Measurements from ENCODE around the gene FSIP1.

Gene FSIP1

GRCh38 chr15:39684233-39684632, 98.4 kb downstream of the FSIP1 start:
- no peak for DNase-seq (ENCODE audit: low read depth in 3 of 3)

- no peak for DNase-seq (ENCODE audit: low read depth in 3 of 3)
Observed at GRCh38 chr15:39682366-39682765, 100.3 kb downstream of the FSIP1 start.

- no peak for DNase-seq (ENCODE audit: low read depth in 3 of 3)
Observed at GRCh38 chr15:39680868-39681267, 101.8 kb downstream of the FSIP1 start.

- no peak for DNase-seq (ENCODE audit: low read depth in 3 of 3)
Observed at GRCh38 chr15:39672666-39673065, 110.0 kb downstream of the FSIP1 start.

- DNase-seq (ENCODE audit: low read depth in 3 of 3): no peak
Observed at GRCh38 chr15:39672184-39672583, 110.5 kb downstream of the FSIP1 start.

- no peak for DNase-seq (ENCODE audit: low read depth in 3 of 3)
Observed at GRCh38 chr15:39670687-39671086, 112.0 kb downstream of the FSIP1 start.

GRCh38 chr15:39669661-39670060, 113.0 kb downstream of the FSIP1 start:
- no peak for DNase-seq (ENCODE audit: low read depth in 3 of 3)

- no peak for DNase-seq (ENCODE audit: low read depth in 3 of 3)
Observed at GRCh38 chr15:39669241-39669640, 113.4 kb downstream of the FSIP1 start.

- no peak for DNase-seq (ENCODE audit: low read depth in 3 of 3)
Observed at GRCh38 chr15:39668457-39668856, 114.2 kb downstream of the FSIP1 start.

- DNase-seq (ENCODE audit: low read depth in 3 of 3): no peak
Observed at GRCh38 chr15:39667382-39668127, 115.1 kb downstream of the FSIP1 start.

GRCh38 chr15:39666677-39667076, 116.0 kb downstream of the FSIP1 start:
- DNase-seq (ENCODE audit: low read depth in 3 of 3): no peak

GRCh38 chr15:39665629-39666250, 116.9 kb downstream of the FSIP1 start:
- DNase-seq (ENCODE audit: low read depth in 3 of 3): no peak

- DNase-seq (ENCODE audit: low read depth in 3 of 3): no peak
Observed at GRCh38 chr15:39663704-39664250, 118.9 kb downstream of the FSIP1 start.

GRCh38 chr15:39661776-39662175, 120.9 kb downstream of the FSIP1 start:
- no peak for DNase-seq (ENCODE audit: low read depth in 3 of 3)

GRCh38 chr15:39658740-39659139, 123.9 kb downstream of the FSIP1 start:
- no peak for DNase-seq (ENCODE audit: low read depth in 3 of 3)

GRCh38 chr15:39657668-39658067, 125.0 kb downstream of the FSIP1 start:
- no peak for DNase-seq (ENCODE audit: low read depth in 3 of 3)

- no peak for DNase-seq (ENCODE audit: low read depth in 3 of 3)
Observed at GRCh38 chr15:39657181-39657580, 125.5 kb downstream of the FSIP1 start.

- DNase-seq (ENCODE audit: low read depth in 3 of 3): no peak
Observed at GRCh38 chr15:39654304-39654703, 128.3 kb downstream of the FSIP1 start.

GRCh38 chr15:39651881-39652280, 130.8 kb downstream of the FSIP1 start:
- DNase-seq (ENCODE audit: low read depth in 3 of 3): no peak

- no peak for DNase-seq (ENCODE audit: low read depth in 3 of 3)
Observed at GRCh38 chr15:39651295-39651694, 131.3 kb downstream of the FSIP1 start.

- DNase-seq (ENCODE audit: low read depth in 3 of 3): no peak
Observed at GRCh38 chr15:39649757-39650156, 132.9 kb downstream of the FSIP1 start.

GRCh38 chr15:39646425-39646824, 136.2 kb downstream of the FSIP1 start:
- no peak for DNase-seq (ENCODE audit: low read depth in 3 of 3)

GRCh38 chr15:39645976-39646257, 136.7 kb downstream of the FSIP1 start:
- DNase-seq (ENCODE audit: low read depth in 3 of 3): no peak

Measured in stimulated activated CD4-positive, alpha-beta T cell treated with anti-CD3 and anti-CD28 coated beads, TNF-alpha, amount 100 ng/mL, for 48 hours (primary cell).